DND-41 (cell line): ENCODE results near the gene CC2D2A.

ENCODE experiments used
- CTCF ChIP-seq: IDR thresholded peaks from 2 replicates; pipeline ENCODE4 v1.5.1; 2012; ENCODE audit warnings: borderline replicate concordance, low read length, moderate library complexity, mild to moderate bottlenecking; ENCODE audit not compliant: poor library complexity, severe bottlenecking; ENCODE audit errors: extremely low read depth
- EZH2 ChIP-seq: IDR thresholded peaks from 3 replicates; pipeline ENCODE4 v1.6.1; 2012; ENCODE audit warnings: borderline replicate concordance, low read depth, mild to moderate bottlenecking, moderate library complexity, low read length, inconsistent platforms; ENCODE audit not compliant: severe bottlenecking

- no peak for TF ChIP-seq CTCF
- no peak for TF ChIP-seq EZH2
Observed at GRCh38 chr4:15558561-15558960, 88.9 kb downstream of the CC2D2A start.
